SU-DHL-6 (cell line): Measurements from ENCODE around the gene CYSLTR1.

Experiments used
- CTCF ChIP-seq: fragments of 200-600 bp; sonication (generic); IDR thresholded peaks from one replicate; pipeline ENCODE4 v1.5.1; 2017; ENCODE audit warnings: antibody characterized with exemption, mild to moderate bottlenecking, low read length, moderate library complexity; ENCODE audit not compliant: insufficient read depth, poor library complexity, severe bottlenecking
- EZH2phosphoT487 ChIP-seq: fragments of 200-600 bp; sonication (generic), shearing (Covaris generic); conservative IDR thresholded peaks from 2 replicates; pipeline ENCODE4 v1.6.1; 2018; ENCODE audit warnings: mild to moderate bottlenecking, antibody characterized with exemption, low read length, moderate library complexity, mixed read lengths

DNA sequence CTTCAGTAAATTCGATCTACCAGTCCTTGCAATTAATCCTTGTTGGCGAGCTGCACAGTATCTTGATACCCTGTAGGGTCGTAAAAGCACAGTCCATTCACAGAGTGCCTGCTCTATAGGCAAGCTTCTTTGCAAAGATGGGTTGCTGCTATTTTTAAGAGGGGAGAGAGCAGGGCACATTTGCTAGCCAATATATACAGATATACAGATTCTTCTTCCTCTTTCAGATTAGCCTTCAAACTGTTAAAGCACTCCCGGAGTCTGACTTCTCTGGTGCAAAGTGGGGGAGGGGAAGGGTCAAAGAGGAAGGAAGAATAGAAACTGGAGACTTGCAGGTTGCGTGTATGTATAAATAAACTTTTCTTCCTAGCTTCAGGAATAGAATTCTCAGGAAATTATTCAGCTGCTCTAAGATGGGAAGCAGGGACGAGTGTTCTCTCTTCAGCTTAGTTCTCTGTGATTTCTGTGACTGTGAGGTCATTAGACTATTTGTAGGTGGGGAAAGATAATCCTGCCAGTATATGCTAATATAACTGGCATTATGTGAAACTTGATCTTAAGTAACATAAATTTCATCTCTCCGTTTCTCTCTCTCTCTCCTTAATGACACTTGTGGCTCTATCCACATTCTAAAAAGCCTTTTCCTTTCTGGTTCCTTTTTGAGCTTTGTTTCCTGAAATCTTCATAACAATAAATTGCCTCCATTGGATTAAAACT lies at the start of gene CYSLTR1:
- TF ChIP-seq CTCF (no peak), EZH2phosphoT487 (no peak)
